Measurements from ENCODE around the gene PIK3CB. TPM values are rescaled to one million over a fixed set of nuclear protein-coding genes. Genes with fewer than 3 reads are reported as not detected.

PIK3CB gene
- total and polyA plus RNA-seq, 2 of the 8 experiments (the other 6 are each of a cell fraction or from before 2014, with no cell fraction given), result 8.3 to 35.2 TPM

DNA sequence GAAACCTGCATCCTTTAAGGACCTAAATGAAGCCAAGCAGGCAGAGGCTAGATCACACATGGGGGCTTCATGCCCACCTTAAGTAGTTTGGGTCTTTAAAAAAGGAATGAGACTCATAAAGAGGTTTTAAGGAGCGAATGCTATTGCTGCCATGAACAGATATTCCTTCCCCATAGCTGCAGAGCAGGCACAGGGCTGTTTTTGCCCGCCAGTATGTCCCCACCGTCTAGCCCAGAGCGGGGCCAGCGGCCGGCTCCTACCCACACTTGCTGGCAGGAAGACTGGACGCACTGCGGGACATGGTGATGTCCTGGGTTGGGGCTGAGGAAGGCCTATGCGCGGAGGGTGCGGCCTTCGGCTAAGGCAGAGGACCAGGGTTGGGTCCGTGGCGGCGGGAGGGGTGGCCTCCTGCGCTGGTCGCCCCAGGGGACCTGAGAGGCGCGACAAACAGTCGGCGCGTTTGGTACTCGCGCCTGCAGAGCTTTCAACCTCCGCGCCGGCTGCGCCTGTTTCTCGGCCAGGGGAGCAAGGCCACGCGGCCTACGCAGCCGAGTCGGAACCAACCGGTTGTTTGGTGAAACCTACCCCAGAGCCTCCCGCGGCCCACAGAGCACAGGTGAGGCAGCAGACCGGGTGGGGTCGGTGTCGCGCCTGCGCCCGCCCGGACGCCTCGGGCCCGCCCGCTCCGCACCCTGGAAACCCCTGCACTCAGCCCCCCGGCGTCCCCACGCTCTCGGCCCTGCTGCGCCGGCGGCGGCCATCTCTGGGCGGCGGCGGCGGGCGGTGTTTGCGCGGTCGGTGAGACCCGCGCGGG, 226.2 kb downstream of the PIK3CB start, which contains the start of gene FAIM (continued):
- TF ChIP-seq SIX5 (IDR thresholded peaks at IDR 0.05; ENCODE audit: low read depth, low read length) (no peak), TEAD4 (IDR thresholded peaks at IDR 0.05; ENCODE audit: low read depth, low read length) (no peak), EP300 (IDR thresholded peaks at IDR 0.05; ENCODE audit: borderline replicate concordance in 1 of 2, low read depth in 2 of 2, low read length in 2 of 2) (no peak), NRF1 (IDR thresholded peaks at IDR 0.05; ENCODE audit: low read depth, low read length) (no peak), SP2 (IDR thresholded peaks at IDR 0.05; ENCODE audit: low read length) (no peak), HDAC2 (IDR thresholded peaks at IDR 0.05; ENCODE audit: borderline replicate concordance in 1 of 2, low read depth in 2 of 2, low read length in 2 of 2) (0 out of 4 replicates have a peak, but pooled peaks of 1 of the 2 experiments have one; percentile 12), BRCA1 (IDR thresholded peaks at IDR 0.05; ENCODE audit: low read depth, low read length) (no peak), CHD2 (IDR thresholded peaks at IDR 0.05; ENCODE audit: low read length) (no peak), GTF2F1 (IDR thresholded peaks at IDR 0.05; ENCODE audit: borderline replicate concordance, low read depth, low read length) (no peak), KDM4A (IDR thresholded peaks at IDR 0.05; ENCODE audit: low read depth, low read length, severe bottlenecking) (peak; percentile 74), SRF (IDR thresholded peaks at IDR 0.05; ENCODE audit: low read depth, low read length) (no peak), YY1 (IDR thresholded peaks at IDR 0.05; ENCODE audit: low read depth, low read length) (0 out of 2 replicates have a peak, but pooled peaks have one; percentile 44), HDAC6 (IDR thresholded peaks at IDR 0.05; ENCODE audit: low read depth, low read length) (no peak), TAF1 (IDR thresholded peaks at IDR 0.05; ENCODE audit: low read depth, low read length) (peak; percentile 66; the same call in 1 of the 2 replicates), SP4 (IDR thresholded peaks at IDR 0.05; ENCODE audit: low read length) (no peak)
- TF ChIP-seq, protein P1, sequence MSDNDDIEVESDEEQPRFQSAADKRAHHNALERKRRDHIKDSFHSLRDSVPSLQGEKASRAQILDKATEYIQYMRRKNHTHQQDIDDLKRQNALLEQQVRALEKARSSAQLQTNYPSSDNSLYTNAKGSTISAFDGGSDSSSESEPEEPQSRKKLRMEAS (IDR thresholded peaks at IDR 0.05), result peak; percentile 91
- TF ChIP-seq, protein P2, sequence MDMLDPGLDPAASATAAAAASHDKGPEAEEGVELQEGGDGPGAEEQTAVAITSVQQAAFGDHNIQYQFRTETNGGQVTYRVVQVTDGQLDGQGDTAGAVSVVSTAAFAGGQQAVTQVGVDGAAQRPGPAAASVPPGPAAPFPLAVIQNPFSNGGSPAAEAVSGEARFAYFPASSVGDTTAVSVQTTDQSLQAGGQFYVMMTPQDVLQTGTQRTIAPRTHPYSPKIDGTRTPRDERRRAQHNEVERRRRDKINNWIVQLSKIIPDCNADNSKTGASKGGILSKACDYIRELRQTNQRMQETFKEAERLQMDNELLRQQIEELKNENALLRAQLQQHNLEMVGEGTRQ (IDR thresholded peaks at IDR 0.05; ENCODE audit: low read length), result no peak
